H54 (cell line): Measurements from ENCODE around the gene SRGAP2.
A peak's percentile ranks its signal among the peaks of the same experiment; 100 is the strongest.
"Not testable (repeated sequence)": the region's sequence is repeated elsewhere in the genome, so short reads cannot be mapped to it uniquely, and the experiment has no call there.

ENCODE experiments used
- DNase-seq: peaks from one replicate; pipeline ENCODE4 v3.0.0; 2011; ENCODE audit warnings: low spot score, mixed read lengths; ENCODE audit not compliant: insufficient read length
- FAIRE-seq: peaks from 3 replicates; lab custom pipeline; 2011; peaks lifted over from hg19 to GRCh38; lab: Jason Lieb, UNC

The SRGAP2 gene

GRCh38 chr1:206204159-206204511, 794 bp downstream of the SRGAP2 start:
- not testable (repeated sequence) for FAIRE-seq, DNase-seq

GRCh38 chr1:206204871-206205270, 1.5 kb downstream of the SRGAP2 start:
- FAIRE-seq, DNase-seq: not testable (repeated sequence)

GRCh38 chr1:206205569-206205968, 2.2 kb downstream of the SRGAP2 start:
- DNase-seq, result not testable (repeated sequence)

GRCh38 chr1:206210802-206211201, 7.5 kb downstream of the SRGAP2 start:
- DNase-seq, FAIRE-seq: not testable (repeated sequence)

More at GRCh38 chr1:206205569-206205968, 2.2 kb downstream of the SRGAP2 start:
- FAIRE-seq, result not testable (repeated sequence)

GRCh38 chr1:206215600-206216392, 12.5 kb downstream of the SRGAP2 start:
- DNase-seq, FAIRE-seq: not testable (repeated sequence)

GRCh38 chr1:206218285-206218684, 14.9 kb downstream of the SRGAP2 start:
- DNase-seq, result not testable (repeated sequence)

GRCh38 chr1:206218765-206219164, 15.4 kb downstream of the SRGAP2 start:
- not testable (repeated sequence) for FAIRE-seq, DNase-seq

More at GRCh38 chr1:206218285-206218684, 14.9 kb downstream of the SRGAP2 start:
- not testable (repeated sequence) for FAIRE-seq

- not testable (repeated sequence) for DNase-seq
- peak; percentile 45 for FAIRE-seq
Observed at GRCh38 chr1:206219514-206220331, 16.4 kb downstream of the SRGAP2 start.

GRCh38 chr1:206220332-206221000, 17.1 kb downstream of the SRGAP2 start:
- FAIRE-seq, DNase-seq: not testable (repeated sequence)

- FAIRE-seq, result peak; percentile 20
Observed at GRCh38 chr1:206221585-206221984, 18.2 kb downstream of the SRGAP2 start.

GRCh38 chr1:206224190-206224776, 20.9 kb downstream of the SRGAP2 start:
- not testable (repeated sequence) for DNase-seq
- FAIRE-seq, result peak; percentile 30

More at GRCh38 chr1:206221585-206221984, 18.2 kb downstream of the SRGAP2 start:
- DNase-seq, result not testable (repeated sequence)

GRCh38 chr1:206225386-206225785, 22.0 kb downstream of the SRGAP2 start:
- FAIRE-seq, DNase-seq: not testable (repeated sequence)

GRCh38 chr1:206226886-206227285, 23.5 kb downstream of the SRGAP2 start:
- DNase-seq, result not testable (repeated sequence)
- peak; percentile 33 for FAIRE-seq

GRCh38 chr1:206229286-206229685, 25.9 kb downstream of the SRGAP2 start:
- FAIRE-seq, DNase-seq: not testable (repeated sequence)

- DNase-seq, FAIRE-seq: not testable (repeated sequence)
Observed at GRCh38 chr1:206231989-206232388, 28.6 kb downstream of the SRGAP2 start.

GRCh38 chr1:206232970-206233645, 29.8 kb downstream of the SRGAP2 start:
- not testable (repeated sequence) for DNase-seq, FAIRE-seq

GRCh38 chr1:206234189-206234916, 31.0 kb downstream of the SRGAP2 start:
- DNase-seq, FAIRE-seq: not testable (repeated sequence)

- not testable (repeated sequence) for FAIRE-seq, DNase-seq
Observed at GRCh38 chr1:206235190-206235589, 31.8 kb downstream of the SRGAP2 start.
